H1 (cell line): Measurements from ENCODE around the gene HEPACAM. TPM values are rescaled to one million over a fixed set of nuclear protein-coding genes. Genes with fewer than 3 reads are reported as not detected.

Experiments used
- ASH2L ChIP-seq: fragments of 200-600, 300-600 bp; sonication (generic); IDR thresholded peaks from one replicate; pipeline ENCODE4 v1.7.1; 2017; ENCODE audit warnings: low read length
- BRCA1 ChIP-seq: IDR thresholded peaks from 2 replicates; pipeline ENCODE4 v1.6.1; 2012; ENCODE audit warnings: low read depth, low read length, improper control_type of control experiment
- CHD7 ChIP-seq: fragments of 300-600 bp; sonication (generic); IDR thresholded peaks from 2 replicates; pipeline ENCODE4 v1.7.1; 2012; ENCODE audit warnings: low read length, moderate library complexity, mild to moderate bottlenecking, inconsistent platforms; ENCODE audit not compliant: insufficient replicate concordance
- FOSL1 ChIP-seq: IDR thresholded peaks from 2 replicates; pipeline ENCODE4 v1.6.1; 2011; ENCODE audit warnings: mild to moderate bottlenecking, low read depth, low read length, moderate library complexity; ENCODE audit not compliant: insufficient read depth
- GABPA ChIP-seq: IDR thresholded peaks from 2 replicates; pipeline ENCODE4 v1.6.1; 2011; ENCODE audit warnings: mild to moderate bottlenecking, low read length, moderate library complexity, borderline replicate concordance; ENCODE audit not compliant: insufficient read depth
- HDAC2 ChIP-seq, 2 experiments: fragments of 300-600 bp in 1 of 2; sonication (generic) in 1 of 2; IDR thresholded peaks; 2 replicates each; pipeline ENCODE4 v1.6.1; 2011 to 2012; ENCODE audit warnings: low read depth in 2 of 2, low read length in 2 of 2, mild to moderate bottlenecking in 2 of 2, moderate library complexity in 2 of 2, borderline replicate concordance in 1 of 2, inconsistent platforms in 1 of 2
- KDM5A ChIP-seq: fragments of 200-600 bp; IDR thresholded peaks from 2 replicates; pipeline ENCODE4 v1.7.1; 2012; ENCODE audit warnings: mild to moderate bottlenecking, low read length, inconsistent platforms, mixed read lengths
- MAFK ChIP-seq: IDR thresholded peaks from 2 replicates; pipeline ENCODE4 v1.6.1; 2012; ENCODE audit warnings: low read depth, mild to moderate bottlenecking, improper control_type of control experiment, low read length
- POLR2A ChIP-seq, 2 experiments: IDR thresholded peaks; 1 replicate in 1 of 2; 2 replicates in 1 of 2; pipeline ENCODE4 v1.6.1; 2011; ENCODE audit warnings: low read depth in 2 of 2, low read length in 2 of 2, mild to moderate bottlenecking in 2 of 2; ENCODE audit errors: control extremely low read depth in 1 of 2
- RAD21 ChIP-seq, 2 experiments: IDR thresholded peaks in 1 of 2; conservative IDR thresholded peaks in 1 of 2; 2 replicates each; pipeline ENCODE4 v1.6.1; 2011; ENCODE audit warnings: low read depth in 2 of 2, low read length in 2 of 2, improper control_type of control experiment in 1 of 2, inconsistent platforms in 1 of 2, mild to moderate bottlenecking in 1 of 2, moderate library complexity in 1 of 2
- SIX5 ChIP-seq: IDR thresholded peaks from 2 replicates; pipeline ENCODE4 v1.6.1; 2011; ENCODE audit warnings: mild to moderate bottlenecking, low read depth, low read length
- SP1 ChIP-seq: IDR thresholded peaks from 2 replicates; pipeline ENCODE4 v1.6.1; 2011; ENCODE audit warnings: low read depth, low read length
- SP4 ChIP-seq: IDR thresholded peaks from 2 replicates; pipeline ENCODE4 v1.6.1; 2012; ENCODE audit warnings: low read length, inconsistent platforms
- polyA plus RNA-seq, 7 experiments: library from polyadenylated mRNA; depleted of rRNA in 3 of 7; stranded (reverse) in 5 of 7; unstranded in 2 of 7; fragments of >200 nt in 5 of 7; fragments of 200-250 nt in 2 of 7; gene quantifications; 1 replicate in 5 of 7; 2 replicates in 1 of 7; 4 replicates in 1 of 7; pipeline versions ENCODE4 v1.2.1 to v1.2.3, GENCODE V29; 2011 to 2013; ENCODE audit warnings: missing spikeins in 2 of 7, mixed read lengths in 2 of 7
- total RNA-seq: library from RNA; stranded (reverse); fragmentation: NEBNext Ultra II Directional; extraction: Animal tissue kit (Norgen Biotek cat#: 25700); gene quantifications from 2 replicates; pipeline ENCODE4 v1.2.1, GENCODE V29; 2021

The HEPACAM gene
- total and polyA plus RNA-seq, 2 of the 8 experiments (the other 6 are each of a cell fraction or from before 2014, with no cell fraction given): not detected

DNA sequence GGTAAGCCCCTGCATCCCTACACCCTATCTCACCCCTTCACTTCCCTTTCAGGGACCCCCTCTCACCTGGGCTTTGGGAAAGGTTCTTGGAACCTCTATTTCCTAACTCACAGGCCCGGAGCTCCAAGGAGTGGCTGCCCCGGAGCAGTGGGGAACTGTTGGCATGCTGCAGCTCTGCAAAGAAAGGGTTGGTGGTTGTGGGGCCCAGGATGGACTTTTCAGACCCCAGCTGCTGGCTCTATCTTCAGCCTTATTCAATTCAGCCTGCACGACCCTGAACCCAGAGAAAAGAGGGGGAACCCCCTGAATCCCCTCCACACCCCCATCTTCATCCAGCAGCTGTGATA, 48.2 kb downstream of the HEPACAM start (continued):
- TF ChIP-seq CHD7 (no peak), SP4 (no peak), RAD21 (IDR thresholded peaks at IDR 0.05 in 1 of 2, conservative IDR thresholded peaks at IDR 0.05 in 1 of 2; ENCODE audit: low read depth in 2 of 2, low read length in 2 of 2) (no peak), POLR2A (IDR thresholded peaks at IDR 0.05; ENCODE audit: control extremely low read depth in 1 of 2, low read depth in 2 of 2, low read length in 2 of 2) (no peak), SP1 (no peak), MAFK (no peak), GABPA (no peak), HDAC2 (IDR thresholded peaks at IDR 0.05; ENCODE audit: borderline replicate concordance in 1 of 2, low read depth in 2 of 2, low read length in 2 of 2) (no peak), SIX5 (no peak), FOSL1 (no peak), ASH2L (no peak), KDM5A (no peak), BRCA1 (no peak)
